ENCODE data around the gene PLXNB1. TPM values are rescaled to one million over a fixed set of nuclear protein-coding genes. Genes with fewer than 3 reads are reported as not detected.

Gene PLXNB1
- total and polyA plus RNA-seq, 2 of the 13 experiments (the other 11 are each of a cell fraction or from before 2014, with no cell fraction given): 86.0 to 143 TPM

GRCh38 chr3:48428572-48429316 is 1.1 kb downstream of the PLXNB1 start (continued):
- TF ChIP-seq, protein P1, sequence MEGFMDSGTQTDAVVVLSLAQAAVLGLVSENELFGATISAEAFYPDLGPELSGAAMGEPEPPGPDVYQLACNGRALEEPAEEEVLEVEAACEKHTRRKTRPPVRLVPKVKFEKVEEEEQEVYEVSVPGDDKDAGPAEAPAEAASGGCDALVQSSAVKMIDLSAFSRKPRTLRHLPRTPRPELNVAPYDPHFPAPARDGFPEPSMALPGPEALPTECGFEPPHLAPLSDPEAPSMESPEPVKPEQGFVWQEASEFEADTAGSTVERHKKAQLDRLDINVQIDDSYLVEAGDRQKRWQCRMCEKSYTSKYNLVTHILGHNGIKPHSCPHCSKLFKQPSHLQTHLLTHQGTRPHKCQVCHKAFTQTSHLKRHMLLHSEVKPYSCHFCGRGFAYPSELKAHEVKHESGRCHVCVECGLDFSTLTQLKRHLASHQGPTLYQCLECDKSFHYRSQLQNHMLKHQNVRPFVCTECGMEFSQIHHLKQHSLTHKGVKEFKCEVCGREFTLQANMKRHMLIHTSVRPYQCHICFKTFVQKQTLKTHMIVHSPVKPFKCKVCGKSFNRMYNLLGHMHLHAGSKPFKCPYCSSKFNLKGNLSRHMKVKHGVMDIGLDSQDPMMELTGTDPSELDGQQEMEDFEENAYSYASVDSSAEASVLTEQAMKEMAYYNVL (CRISPR knock-in tag; IDR thresholded peaks at IDR 0.05; ENCODE audit: borderline replicate concordance): no peak
- no peak for TF ChIP-seq ATM (IDR thresholded peaks at IDR 0.05; ENCODE audit: borderline replicate concordance)
- TF ChIP-seq SAP130 (CRISPR knock-in tag; IDR thresholded peaks at IDR 0.05; ENCODE audit: low read depth): peak; percentile 93
- no peak for TF ChIP-seq ZNF333 (CRISPR knock-in tag; IDR thresholded peaks at IDR 0.05; ENCODE audit: borderline replicate concordance)
- no peak for TF ChIP-seq ZSCAN29 (CRISPR knock-in tag; conservative IDR thresholded peaks at IDR 0.05)
- no peak for TF ChIP-seq TOE1 (CRISPR knock-in tag; IDR thresholded peaks at IDR 0.05)
- TF ChIP-seq GABPA (IDR thresholded peaks at IDR 0.05; ENCODE audit: low read depth, low read length): no peak
- no peak for TF ChIP-seq GABPA (CRISPR knock-in tag; IDR thresholded peaks at IDR 0.05; ENCODE audit: low read depth)
- TF ChIP-seq, protein P2, sequence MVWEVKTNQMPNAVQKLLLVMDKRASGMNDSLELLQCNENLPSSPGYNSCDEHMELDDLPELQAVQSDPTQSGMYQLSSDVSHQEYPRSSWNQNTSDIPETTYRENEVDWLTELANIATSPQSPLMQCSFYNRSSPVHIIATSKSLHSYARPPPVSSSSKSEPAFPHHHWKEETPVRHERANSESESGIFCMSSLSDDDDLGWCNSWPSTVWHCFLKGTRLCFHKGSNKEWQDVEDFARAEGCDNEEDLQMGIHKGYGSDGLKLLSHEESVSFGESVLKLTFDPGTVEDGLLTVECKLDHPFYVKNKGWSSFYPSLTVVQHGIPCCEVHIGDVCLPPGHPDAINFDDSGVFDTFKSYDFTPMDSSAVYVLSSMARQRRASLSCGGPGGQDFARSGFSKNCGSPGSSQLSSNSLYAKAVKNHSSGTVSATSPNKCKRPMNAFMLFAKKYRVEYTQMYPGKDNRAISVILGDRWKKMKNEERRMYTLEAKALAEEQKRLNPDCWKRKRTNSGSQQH (CRISPR knock-in tag; IDR thresholded peaks at IDR 0.05; ENCODE audit: low read depth): 0 out of 2 replicates have a peak, but pooled peaks have one; percentile 38
- TF ChIP-seq, protein P3, sequence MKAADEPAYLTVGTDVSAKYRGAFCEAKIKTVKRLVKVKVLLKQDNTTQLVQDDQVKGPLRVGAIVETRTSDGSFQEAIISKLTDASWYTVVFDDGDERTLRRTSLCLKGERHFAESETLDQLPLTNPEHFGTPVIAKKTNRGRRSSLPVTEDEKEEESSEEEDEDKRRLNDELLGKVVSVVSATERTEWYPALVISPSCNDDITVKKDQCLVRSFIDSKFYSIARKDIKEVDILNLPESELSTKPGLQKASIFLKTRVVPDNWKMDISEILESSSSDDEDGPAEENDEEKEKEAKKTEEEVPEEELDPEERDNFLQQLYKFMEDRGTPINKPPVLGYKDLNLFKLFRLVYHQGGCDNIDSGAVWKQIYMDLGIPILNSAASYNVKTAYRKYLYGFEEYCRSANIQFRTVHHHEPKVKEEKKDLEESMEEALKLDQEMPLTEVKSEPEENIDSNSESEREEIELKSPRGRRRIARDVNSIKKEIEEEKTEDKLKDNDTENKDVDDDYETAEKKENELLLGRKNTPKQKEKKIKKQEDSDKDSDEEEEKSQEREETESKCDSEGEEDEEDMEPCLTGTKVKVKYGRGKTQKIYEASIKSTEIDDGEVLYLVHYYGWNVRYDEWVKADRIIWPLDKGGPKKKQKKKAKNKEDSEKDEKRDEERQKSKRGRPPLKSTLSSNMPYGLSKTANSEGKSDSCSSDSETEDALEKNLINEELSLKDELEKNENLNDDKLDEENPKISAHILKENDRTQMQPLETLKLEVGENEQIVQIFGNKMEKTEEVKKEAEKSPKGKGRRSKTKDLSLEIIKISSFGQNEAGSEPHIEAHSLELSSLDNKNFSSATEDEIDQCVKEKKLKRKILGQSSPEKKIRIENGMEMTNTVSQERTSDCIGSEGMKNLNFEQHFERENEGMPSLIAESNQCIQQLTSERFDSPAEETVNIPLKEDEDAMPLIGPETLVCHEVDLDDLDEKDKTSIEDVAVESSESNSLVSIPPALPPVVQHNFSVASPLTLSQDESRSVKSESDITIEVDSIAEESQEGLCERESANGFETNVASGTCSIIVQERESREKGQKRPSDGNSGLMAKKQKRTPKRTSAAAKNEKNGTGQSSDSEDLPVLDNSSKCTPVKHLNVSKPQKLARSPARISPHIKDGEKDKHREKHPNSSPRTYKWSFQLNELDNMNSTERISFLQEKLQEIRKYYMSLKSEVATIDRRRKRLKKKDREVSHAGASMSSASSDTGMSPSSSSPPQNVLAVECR (CRISPR knock-in tag; IDR thresholded peaks at IDR 0.05; ENCODE audit: borderline replicate concordance): peak; percentile 55; the same call in 1 of the 2 replicates
- TF ChIP-seq, protein P4, sequence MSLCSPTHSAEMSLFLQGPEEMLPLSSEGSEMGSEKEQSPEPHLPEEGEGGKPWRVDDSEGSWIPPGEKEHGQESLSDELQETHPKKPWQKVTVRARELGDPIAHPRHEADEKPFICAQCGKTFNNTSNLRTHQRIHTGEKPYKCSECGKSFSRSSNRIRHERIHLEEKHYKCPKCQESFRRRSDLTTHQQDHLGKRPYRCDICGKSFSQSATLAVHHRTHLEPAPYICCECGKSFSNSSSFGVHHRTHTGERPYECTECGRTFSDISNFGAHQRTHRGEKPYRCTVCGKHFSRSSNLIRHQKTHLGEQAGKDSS (CRISPR knock-in tag; IDR thresholded peaks at IDR 0.05; ENCODE audit: borderline replicate concordance, low read depth): no peak
- TF ChIP-seq FOSL2 (CRISPR knock-in tag; IDR thresholded peaks at IDR 0.05): no peak; the same call in 1 of the 2 replicates
- TF ChIP-seq HOXD1 (CRISPR knock-in tag; IDR thresholded peaks at IDR 0.05): no peak
- TF ChIP-seq IKZF1 (IDR thresholded peaks at IDR 0.05): no peak
- TF ChIP-seq NCOA2 (CRISPR knock-in tag; IDR thresholded peaks at IDR 0.05): peak; percentile 25; the same call in 1 of the 2 replicates
- TF ChIP-seq PAXIP1 (CRISPR knock-in tag; conservative IDR thresholded peaks at IDR 0.05): peak; percentile 88
- peak; percentile 56; the same call in 1 of the 2 replicates for TF ChIP-seq CREM (IDR thresholded peaks at IDR 0.05)
- TF ChIP-seq CREM (CRISPR knock-in tag; IDR thresholded peaks at IDR 0.05): no peak

Measured in HepG2 (cell line).